Testis (tissue), 2 donors: Measurements from ENCODE around the gene CAPG.

Source experiments
- POLR2A ChIP-seq: fragments of 450-650 bp; IDR thresholded peaks from one replicate; pipeline ENCODE4 v1.6.1; 2017; ENCODE audit warnings: antibody characterized with exemption, mild to moderate bottlenecking, moderate library complexity
- TF ChIP-seq, protein P1 (sequence below), 3 experiments: fragments of 450-650 bp in 2 of 3; fragments of 200-600 bp in 1 of 3; sonication (generic) in 1 of 3; IDR thresholded peaks; one replicate each; pipeline ENCODE4 v1.5.1; 2016 to 2019; ENCODE audit warnings: antibody characterized with exemption in 3 of 3, mild to moderate bottlenecking in 2 of 3, moderate library complexity in 1 of 3

- TF ChIP-seq, protein P1, sequence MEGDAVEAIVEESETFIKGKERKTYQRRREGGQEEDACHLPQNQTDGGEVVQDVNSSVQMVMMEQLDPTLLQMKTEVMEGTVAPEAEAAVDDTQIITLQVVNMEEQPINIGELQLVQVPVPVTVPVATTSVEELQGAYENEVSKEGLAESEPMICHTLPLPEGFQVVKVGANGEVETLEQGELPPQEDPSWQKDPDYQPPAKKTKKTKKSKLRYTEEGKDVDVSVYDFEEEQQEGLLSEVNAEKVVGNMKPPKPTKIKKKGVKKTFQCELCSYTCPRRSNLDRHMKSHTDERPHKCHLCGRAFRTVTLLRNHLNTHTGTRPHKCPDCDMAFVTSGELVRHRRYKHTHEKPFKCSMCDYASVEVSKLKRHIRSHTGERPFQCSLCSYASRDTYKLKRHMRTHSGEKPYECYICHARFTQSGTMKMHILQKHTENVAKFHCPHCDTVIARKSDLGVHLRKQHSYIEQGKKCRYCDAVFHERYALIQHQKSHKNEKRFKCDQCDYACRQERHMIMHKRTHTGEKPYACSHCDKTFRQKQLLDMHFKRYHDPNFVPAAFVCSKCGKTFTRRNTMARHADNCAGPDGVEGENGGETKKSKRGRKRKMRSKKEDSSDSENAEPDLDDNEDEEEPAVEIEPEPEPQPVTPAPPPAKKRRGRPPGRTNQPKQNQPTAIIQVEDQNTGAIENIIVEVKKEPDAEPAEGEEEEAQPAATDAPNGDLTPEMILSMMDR (IDR thresholded peaks at IDR 0.05), result peak in 1 of 3 experiments; percentile 5
- peak; percentile 83 for TF ChIP-seq POLR2A
Measured at GRCh38 chr2:85437488-85438200, 27.5 kb upstream of the CAPG start.
